NCI-H460 (cell line): ENCODE measurements around the gene PROKR1. TPM values are rescaled to one million over a fixed set of nuclear protein-coding genes. Genes with fewer than 3 reads are reported as not detected.
A peak's percentile ranks its signal among the peaks of the same experiment; 100 is the strongest.
"Not testable (repeated sequence)": the region's sequence is repeated elsewhere in the genome, so short reads cannot be mapped to it uniquely, and the experiment has no call there.

ENCODE experiments used
- DNase-seq: peaks from one replicate; pipeline ENCODE4 v3.0.0-alpha.2; 2016; ENCODE audit warnings: low read depth; ENCODE audit errors: extremely low read depth
- total RNA-seq: library from RNA; depleted of rRNA; stranded (reverse); fragments of >200 nt; shearing (Covaris generic); gene quantifications from 2 replicates; pipeline ENCODE4 v1.2.3, GENCODE V29; 2014

Gene PROKR1
- total RNA-seq, 1 experiment from 2014 or later, result not detected

DNA sequence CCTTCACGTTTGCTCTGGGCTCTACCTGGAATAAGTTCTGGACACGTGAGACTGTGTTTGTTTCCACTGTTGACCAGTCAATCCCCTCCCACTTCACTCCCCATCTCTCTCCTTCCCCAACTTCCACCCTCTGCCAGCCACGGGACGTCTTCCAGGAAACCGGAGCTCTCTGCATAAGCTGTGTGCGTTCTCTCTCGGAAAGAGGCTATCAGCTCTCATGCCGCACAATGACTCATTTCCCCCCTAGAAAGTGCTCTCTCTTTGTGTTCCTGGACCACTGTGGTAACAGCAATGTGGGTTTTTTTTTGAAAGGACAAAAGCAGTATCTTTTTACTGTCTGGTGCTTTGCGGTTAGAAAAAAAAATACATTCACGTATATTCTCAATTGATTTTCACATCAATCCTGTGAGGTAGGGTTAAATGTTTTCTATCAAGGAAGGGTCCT lies 10.2 kb downstream of the PROKR1 start:
- DNase-seq, result no peak

GRCh38 chr2:68658266-68658665 lies 14.9 kb downstream of the PROKR1 start:
- DNase-seq, result no peak

- DNase-seq, result no peak
These were observed 15.7 kb downstream of the PROKR1 start for GRCh38 chr2:68659081-68659480.

- DNase-seq, result no peak
These were observed 17.3 kb downstream of the PROKR1 start for GRCh38 chr2:68660658-68661057.

GRCh38 chr2:68662466-68662865 lies 19.1 kb downstream of the PROKR1 start:
- no peak for DNase-seq

DNA sequence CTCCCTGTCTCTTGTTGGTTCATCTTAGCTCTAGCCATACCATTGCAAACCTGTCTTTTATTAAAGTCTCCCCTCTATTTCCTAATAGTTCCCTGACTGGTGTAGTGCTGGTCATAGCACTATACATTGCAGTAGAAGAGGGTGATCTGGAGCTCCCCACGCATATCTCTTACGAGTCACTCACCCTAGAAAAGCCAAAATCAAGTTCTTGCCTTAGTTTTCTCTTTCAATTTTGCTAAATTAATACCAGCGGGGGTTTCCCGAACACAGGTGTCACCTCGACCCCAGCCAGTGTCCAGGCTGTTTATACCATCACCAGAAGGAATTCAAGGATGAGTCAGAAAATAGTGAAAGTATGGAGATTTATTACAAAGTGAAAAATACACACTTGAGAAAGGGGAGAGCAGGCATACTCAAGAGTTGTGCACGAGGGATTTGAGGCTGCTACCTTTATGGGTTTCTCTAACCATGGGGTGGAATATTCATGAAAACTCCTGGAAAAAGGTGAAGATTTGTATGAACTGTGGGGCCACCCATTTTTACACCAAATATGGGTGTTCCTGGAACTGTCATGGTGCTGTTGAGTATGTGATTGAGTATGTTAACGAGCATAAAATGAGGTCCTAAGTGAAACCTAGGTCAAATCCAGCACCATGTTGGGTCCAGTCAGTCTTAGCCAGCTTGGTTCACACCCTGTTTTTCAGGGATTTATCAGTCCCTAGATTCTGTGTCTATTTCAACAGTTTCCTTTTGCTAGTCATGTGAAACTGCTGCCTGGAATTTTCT lies 20.2 kb downstream of the PROKR1 start:
- no peak for DNase-seq

GRCh38 chr2:68667371-68667770 lies 24.0 kb downstream of the PROKR1 start:
- no peak for DNase-seq

- DNase-seq, result no peak
These were observed 26.3 kb downstream of the PROKR1 start for GRCh38 chr2:68669651-68670050.

GRCh38 chr2:68671961-68672360 lies 28.6 kb downstream of the PROKR1 start:
- DNase-seq, result no peak

GRCh38 chr2:68673631-68674030 lies 30.3 kb downstream of the PROKR1 start:
- DNase-seq, result no peak

DNA sequence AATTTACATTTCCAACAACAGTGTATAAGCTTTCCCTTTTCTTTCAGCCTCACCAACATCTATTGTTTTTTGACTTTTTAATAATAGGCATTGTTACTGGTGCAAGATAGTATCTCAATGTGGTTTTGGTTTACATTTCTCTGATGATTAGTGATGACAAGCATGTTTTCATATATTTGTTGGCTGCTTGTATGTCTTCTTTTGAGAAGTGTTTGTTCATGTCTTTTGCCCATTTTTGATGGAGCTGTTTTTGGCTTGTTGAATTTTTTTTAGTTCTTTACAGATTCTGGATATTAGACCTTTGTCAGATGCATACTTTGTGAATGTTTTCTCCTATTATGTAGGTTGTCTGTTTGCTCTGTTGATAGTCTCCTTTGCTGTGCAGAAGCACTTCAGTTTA lies 32.1 kb downstream of the PROKR1 start:
- no peak for DNase-seq

GRCh38 chr2:68677837-68678236 lies 34.5 kb downstream of the PROKR1 start:
- DNase-seq, result not testable (repeated sequence)

- peak; percentile 7 for DNase-seq
These were observed 36.0 kb downstream of the PROKR1 start for GRCh38 chr2:68679166-68679916.

- not testable (repeated sequence) for DNase-seq
These were observed 36.5 kb downstream of the PROKR1 start for GRCh38 chr2:68679917-68680267.

DNA sequence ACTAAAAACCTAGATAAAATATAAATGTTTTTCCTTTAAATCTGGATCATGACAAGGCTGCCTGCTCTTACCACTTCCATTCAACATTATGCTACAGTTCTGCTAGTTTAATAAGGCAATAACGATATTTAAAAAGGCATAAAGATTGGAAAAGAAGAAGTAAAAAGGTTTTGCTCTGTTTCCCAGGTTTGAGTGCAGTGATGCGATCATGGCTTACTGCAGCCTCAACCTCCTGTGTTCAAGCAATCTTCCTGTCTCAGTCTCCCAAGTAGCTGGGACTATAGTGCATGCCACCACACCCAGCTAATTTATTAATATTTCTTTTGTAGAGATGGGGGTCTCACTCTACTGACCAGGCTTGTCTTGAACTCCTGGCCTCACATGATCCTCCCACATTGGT lies 40.8 kb downstream of the PROKR1 start:
- no peak for DNase-seq

DNA sequence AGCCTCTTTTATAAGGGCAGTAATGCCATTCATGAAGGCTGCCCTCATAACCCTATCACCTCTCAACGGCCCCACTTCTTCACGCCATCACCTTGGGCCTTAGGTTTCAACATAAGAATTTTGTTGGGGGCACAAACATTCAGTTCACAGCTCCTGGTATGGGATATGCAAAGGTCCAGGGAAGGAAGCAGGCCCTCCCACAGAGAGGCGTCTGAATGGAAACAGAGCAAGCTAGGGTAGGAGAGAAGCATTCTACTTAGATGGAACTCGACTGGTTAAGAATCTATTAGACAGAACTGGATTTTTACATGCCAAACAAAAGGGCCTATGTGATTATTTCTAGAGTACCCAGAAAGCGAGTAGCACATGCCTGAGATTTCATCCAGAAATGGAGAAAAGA lies 42.8 kb downstream of the PROKR1 start:
- DNase-seq, result no peak

DNA sequence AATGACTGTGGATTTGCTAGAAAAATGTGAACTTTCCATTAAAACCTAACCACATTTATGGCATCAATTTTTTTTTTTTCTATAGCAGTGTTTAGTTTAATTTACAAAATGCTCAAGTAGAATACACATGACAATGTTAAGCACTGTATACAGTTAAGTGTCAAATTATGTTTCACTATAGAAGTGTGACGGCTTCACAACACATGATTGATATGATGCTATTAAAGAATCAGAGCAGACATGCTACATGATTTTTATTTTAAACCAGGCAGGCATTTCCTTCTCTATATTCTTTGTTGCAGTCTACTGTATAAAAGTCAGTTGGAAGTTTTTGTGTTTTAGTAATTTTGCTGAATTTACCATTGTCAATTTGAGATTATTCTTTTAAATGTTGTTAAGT lies 43.6 kb downstream of the PROKR1 start:
- DNase-seq, result no peak

DNA sequence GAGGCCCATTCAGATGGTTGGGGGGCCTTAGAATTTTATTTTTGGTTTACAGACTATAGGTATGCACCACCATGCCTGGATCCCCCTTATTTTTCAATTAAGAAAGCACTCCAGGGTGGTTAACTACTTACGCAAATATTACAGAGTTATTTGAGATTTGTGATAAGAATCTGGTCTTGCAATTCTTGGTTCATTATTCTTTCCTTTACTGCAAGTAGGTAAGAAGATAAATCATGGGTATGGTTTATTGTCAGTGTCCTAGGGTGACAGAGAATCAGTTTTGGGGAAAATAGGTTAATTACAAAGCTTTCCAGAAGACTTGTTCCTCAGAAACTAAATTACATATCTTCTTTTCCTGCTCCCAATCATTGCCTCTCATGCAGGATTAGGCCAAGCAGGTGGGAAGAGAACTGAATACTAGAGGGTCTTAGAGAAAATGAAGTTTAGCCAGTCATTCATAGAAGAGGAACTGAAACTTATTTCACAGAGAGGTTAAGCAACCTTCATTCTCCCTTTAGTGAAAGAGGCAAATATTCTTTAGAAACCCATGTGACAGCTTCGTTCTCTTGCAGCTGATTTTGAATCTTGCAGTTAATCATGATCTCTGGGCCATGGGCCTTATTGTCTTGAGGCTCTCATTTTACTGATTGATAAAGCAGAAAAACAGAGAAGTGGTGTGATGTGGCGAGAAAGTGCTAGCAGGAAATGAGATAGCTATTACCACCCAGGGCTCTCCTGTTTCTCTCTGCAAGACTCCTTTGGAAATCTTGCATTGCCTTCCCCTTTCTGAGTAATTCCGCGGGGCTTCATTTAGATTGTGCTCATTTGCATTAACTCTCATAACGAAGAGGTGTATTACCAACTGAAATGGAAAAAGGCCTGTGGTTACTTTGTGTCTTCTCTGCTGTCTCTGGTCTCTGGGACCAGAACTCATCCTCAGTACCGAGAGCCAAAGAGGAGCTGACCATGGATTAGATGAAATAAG lies 46.5 kb downstream of the PROKR1 start:
- no peak for DNase-seq

- no peak for DNase-seq
These were observed 47.5 kb downstream of the PROKR1 start for GRCh38 chr2:68690851-68691250.

DNA sequence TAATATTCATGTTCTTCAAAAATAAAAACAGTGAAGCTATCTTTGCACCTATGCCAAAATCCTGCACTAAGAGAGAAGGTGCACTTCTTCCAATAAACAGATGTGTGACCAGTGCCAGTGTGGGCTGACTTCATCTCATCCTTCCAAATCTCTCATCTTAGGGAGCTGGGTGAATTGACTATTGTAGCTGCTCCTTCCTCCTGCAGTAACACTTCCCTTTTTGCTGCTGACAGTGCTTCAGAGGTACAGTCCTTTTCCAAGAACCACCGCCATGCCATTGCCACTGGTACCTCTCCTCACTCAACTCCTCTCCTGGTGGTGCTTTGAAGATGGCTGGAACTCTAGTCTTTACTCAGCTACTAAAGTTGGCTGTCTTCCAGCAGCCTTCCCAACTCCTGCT lies 49.1 kb downstream of the PROKR1 start:
- DNase-seq, result no peak

GRCh38 chr2:68693951-68694350 lies 50.6 kb downstream of the PROKR1 start:
- DNase-seq, result no peak
